ENCODE results near the gene SLC41A3.

GRCh38 chr3:126119976-126120375 lies 36.1 kb upstream of the SLC41A3 start:
- no peak for TF ChIP-seq POLR2AphosphoS5 (IDR thresholded peaks at IDR 0.05)
- no peak for TF ChIP-seq CTCF (IDR thresholded peaks at IDR 0.05)
- no peak for TF ChIP-seq POLR2A (IDR thresholded peaks at IDR 0.05)
- TF ChIP-seq EP300 (IDR thresholded peaks at IDR 0.05) = no peak

Data from gastroesophageal sphincter (tissue), 3 donors.